Measurements from ENCODE around the gene RAB3GAP2. TPM values are rescaled to one million over a fixed set of nuclear protein-coding genes. Genes with fewer than 3 reads are reported as not detected.
"Not testable (repeated sequence)": the region's sequence is repeated elsewhere in the genome, so short reads cannot be mapped to it uniquely, and the experiment has no call there.

Gene RAB3GAP2
- total RNA-seq, 2 experiments from 2014 or later, result 49.5 to 51.7 TPM

GRCh38 chr1:220243947-220244346 lies 28.3 kb downstream of the RAB3GAP2 start:
- CTCF ChIA-PET, result no interaction called here
- POLR2A ChIA-PET, result no interaction called here

- CTCF ChIA-PET, result interaction anchor here (1.0 kb wide), 1 partner anchor 31 kb away, joined by 4 read pairs; the partner anchor contains the start of gene RAB3GAP2
- POLR2A ChIA-PET, result no interaction called here
Measured at GRCh38 chr1:220241072-220241663, 31.1 kb downstream of the RAB3GAP2 start.

- CTCF ChIA-PET, result no interaction called here
- POLR2A ChIA-PET, result no interaction called here
Measured at GRCh38 chr1:220239966-220240365, 32.3 kb downstream of the RAB3GAP2 start.

GRCh38 chr1:220239213-220239612 lies 33.0 kb downstream of the RAB3GAP2 start:
- CTCF ChIA-PET, result no interaction called here
- POLR2A ChIA-PET, result no interaction called here

GRCh38 chr1:220236278-220236677 lies 36.0 kb downstream of the RAB3GAP2 start:
- CTCF ChIA-PET, POLR2A ChIA-PET: not testable (repeated sequence)

- ChIA-PET POLR2A (no interaction called here), CTCF (interaction anchor here (1.1 kb wide), 1 partner anchor 17 kb away, joined by 3 read pairs; no protein-coding TSS in a partner anchor)
Measured at GRCh38 chr1:220235462-220235861, 36.8 kb downstream of the RAB3GAP2 start.

GRCh38 chr1:220233927-220234326 lies 38.3 kb downstream of the RAB3GAP2 start:
- CTCF ChIA-PET, result no interaction called here

GRCh38 chr1:220229771-220230170 lies 42.5 kb downstream of the RAB3GAP2 start:
- POLR2A ChIA-PET, result no interaction called here
- CTCF ChIA-PET, result no interaction called here

More at GRCh38 chr1:220233927-220234326, 38.3 kb downstream of the RAB3GAP2 start:
- POLR2A ChIA-PET, result no interaction called here

GRCh38 chr1:220227393-220227792 lies 44.9 kb downstream of the RAB3GAP2 start:
- POLR2A ChIA-PET, result no interaction called here
- CTCF ChIA-PET, result no interaction called here

- ChIA-PET POLR2A (no interaction called here), CTCF (no interaction called here)
Measured at GRCh38 chr1:220226752-220227151, 45.5 kb downstream of the RAB3GAP2 start.

- ChIA-PET CTCF (no interaction called here), POLR2A (no interaction called here)
Measured at GRCh38 chr1:220225957-220226356, 46.3 kb downstream of the RAB3GAP2 start.

- CTCF ChIA-PET, result no interaction called here
- POLR2A ChIA-PET, result no interaction called here
Measured at GRCh38 chr1:220224611-220225124, 47.6 kb downstream of the RAB3GAP2 start.

GRCh38 chr1:220224033-220224432 lies 48.2 kb downstream of the RAB3GAP2 start:
- ChIA-PET CTCF (interaction anchor here (0.7 to 0.8 kb wide), 2 partner anchors 204 to 397 kb away, joined by 4 read pairs; no protein-coding TSS in a partner anchor), POLR2A (no interaction called here)

- ChIA-PET POLR2A (no interaction called here), CTCF (interaction anchor here (0.8 kb wide), 1 partner anchor 398 kb away, joined by 4 read pairs; no protein-coding TSS in a partner anchor)
Measured at GRCh38 chr1:220222939-220223338, 49.3 kb downstream of the RAB3GAP2 start.

GRCh38 chr1:220221670-220222069 lies 50.6 kb downstream of the RAB3GAP2 start:
- CTCF ChIA-PET, result no interaction called here
- POLR2A ChIA-PET, result no interaction called here

GRCh38 chr1:220221269-220221668 lies 51.0 kb downstream of the RAB3GAP2 start:
- ChIA-PET POLR2A (no interaction called here), CTCF (no interaction called here)

GRCh38 chr1:220220699-220221040 lies 51.6 kb downstream of the RAB3GAP2 start:
- POLR2A ChIA-PET, CTCF ChIA-PET: not testable (repeated sequence)

- CTCF ChIA-PET, result no interaction called here
- POLR2A ChIA-PET, result no interaction called here
Measured at GRCh38 chr1:220219865-220220698, 52.2 kb downstream of the RAB3GAP2 start.

GRCh38 chr1:220219136-220219442 lies 53.2 kb downstream of the RAB3GAP2 start:
- ChIA-PET POLR2A (no interaction called here), CTCF (interaction anchor here (0.9 to 1.1 kb wide), 2 partner anchors 33 to 52 kb away, joined by 3 to 6 read pairs; no protein-coding TSS in a partner anchor)

- POLR2A ChIA-PET, result interaction anchor here (0.5 kb wide), 1 partner anchor 51 kb away, joined by 4 read pairs; no protein-coding TSS in a partner anchor
- CTCF ChIA-PET, result interaction anchor here (0.9 to 1.1 kb wide), 2 partner anchors 34 to 52 kb away, joined by 3 to 6 read pairs; no protein-coding TSS in a partner anchor
Measured at GRCh38 chr1:220218397-220219135, 53.7 kb downstream of the RAB3GAP2 start.

Measured in activated CD8-positive, alpha-beta memory T cell treated with anti-CD3 and anti-CD28 coated beads for 36 hours (primary cell).